RPMI7951 (cell line): ENCODE data around the gene TBC1D5. TPM values are rescaled to one million over a fixed set of nuclear protein-coding genes. Genes with fewer than 3 reads are reported as not detected.

Source experiments
- DNase-seq: peaks from one replicate; pipeline ENCODE4 v3.0.0-alpha.2; 2012; ENCODE audit warnings: low read depth
- total RNA-seq: library from RNA; depleted of rRNA; stranded (reverse); fragments of >200 nt; shearing (Covaris generic); gene quantifications from 2 replicates; pipeline ENCODE4 v1.2.3, GENCODE V29; 2014

TBC1D5 gene
- total RNA-seq, 1 experiment from 2014 or later = 78.2 TPM

DNA sequence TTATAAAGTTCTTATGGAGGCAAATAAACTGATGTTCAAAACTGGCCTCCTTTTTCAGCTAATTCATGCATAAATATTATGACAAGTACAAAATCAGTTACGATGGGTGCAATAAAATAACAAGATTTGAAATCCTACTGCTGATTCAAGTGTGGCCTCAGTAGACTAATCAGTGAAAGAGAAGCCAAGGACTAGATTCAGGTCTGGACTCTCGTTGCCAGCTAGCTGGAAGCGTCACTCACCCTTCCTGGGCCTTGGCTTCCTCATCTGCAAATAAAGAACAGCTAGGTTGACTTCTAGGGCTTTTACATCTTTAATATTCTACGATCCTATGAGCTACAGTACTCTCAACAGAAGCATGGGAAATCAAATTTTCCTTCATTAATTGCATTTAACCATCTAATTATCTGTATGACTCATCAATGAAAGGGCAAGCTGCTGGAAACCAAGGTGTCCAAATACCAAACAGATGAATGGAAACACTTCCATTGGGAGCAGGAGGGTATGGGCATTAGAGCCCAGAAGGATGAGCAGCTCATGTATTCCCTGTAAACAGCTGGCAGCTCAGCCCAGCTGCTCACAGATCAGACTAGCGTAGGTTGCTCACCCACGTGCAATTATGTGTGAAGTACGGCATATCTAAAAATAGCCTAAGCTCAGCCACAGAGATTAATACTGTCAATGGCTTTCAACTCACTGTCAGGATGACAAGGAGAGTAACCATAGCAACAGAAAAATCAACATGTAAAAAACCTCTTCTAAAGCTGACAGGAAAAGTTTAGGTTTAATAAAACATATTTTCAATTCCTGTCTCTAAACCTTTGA lies 562.8 kb downstream of the TBC1D5 start:
- peak; percentile 75 for DNase-seq

DNA sequence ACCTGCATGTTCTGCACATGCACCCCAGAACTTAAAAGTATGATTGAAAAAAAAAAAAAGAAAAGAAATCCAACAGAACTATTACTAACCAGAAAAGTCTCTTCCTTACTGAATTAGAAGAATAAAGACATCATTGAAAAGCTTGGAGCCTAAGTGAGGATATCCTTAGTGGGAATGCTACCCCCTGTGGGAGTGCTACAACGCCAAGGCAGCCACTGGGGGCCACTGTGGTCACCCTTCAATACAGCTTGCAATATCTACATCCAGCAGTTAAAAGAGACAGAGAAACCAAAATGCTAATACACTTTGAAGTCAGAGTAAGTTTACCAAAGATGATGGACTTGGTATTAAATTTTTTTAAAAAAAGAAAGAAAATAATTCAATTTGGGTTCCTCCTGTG lies 565.7 kb downstream of the TBC1D5 start:
- DNase-seq = no peak

GRCh38 chr3:17175187-17175807 lies 567.1 kb downstream of the TBC1D5 start:
- peak; percentile 86 for DNase-seq

DNA sequence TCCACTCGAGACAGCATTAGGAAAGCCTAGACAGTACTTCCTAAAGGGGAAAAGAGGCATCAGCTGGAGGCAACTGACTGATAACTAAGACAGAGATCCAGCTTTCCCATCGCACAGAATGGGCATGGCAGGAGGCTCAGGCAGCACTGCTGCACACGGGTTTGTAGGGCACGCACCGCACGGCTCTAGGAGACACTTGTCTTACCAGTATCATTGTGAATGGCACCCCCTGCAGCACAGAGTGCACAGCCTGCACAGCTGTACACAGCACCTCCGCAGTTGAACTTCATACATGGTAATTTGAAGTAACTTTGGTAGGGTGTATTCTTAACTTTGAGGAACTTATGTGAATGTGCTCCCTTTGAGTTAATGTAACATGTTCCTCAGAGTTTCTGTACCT lies 576.1 kb downstream of the TBC1D5 start:
- no peak for DNase-seq

DNA sequence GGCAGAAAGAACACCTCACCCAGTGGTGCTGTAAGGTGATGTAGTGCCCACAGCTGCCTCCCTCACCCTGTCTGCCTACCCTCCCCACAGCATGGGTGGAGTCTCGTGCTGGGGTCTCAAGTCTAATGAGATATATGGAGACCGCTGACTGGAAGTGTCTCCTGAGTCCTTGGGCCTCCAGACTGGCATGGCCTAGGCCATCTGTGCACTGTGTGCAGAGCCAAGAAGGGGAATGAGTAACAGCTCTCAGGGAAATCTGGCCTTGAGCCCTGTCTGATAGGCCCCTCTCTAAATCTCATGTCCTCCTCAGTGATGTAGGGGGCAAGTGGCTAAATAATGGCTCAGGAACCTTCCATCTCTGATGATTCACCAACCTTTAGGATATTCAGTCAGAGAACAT lies 580.3 kb downstream of the TBC1D5 start:
- DNase-seq = no peak

- no peak for DNase-seq
Measured at GRCh38 chr3:17160597-17160996, 581.8 kb downstream of the TBC1D5 start.

DNA sequence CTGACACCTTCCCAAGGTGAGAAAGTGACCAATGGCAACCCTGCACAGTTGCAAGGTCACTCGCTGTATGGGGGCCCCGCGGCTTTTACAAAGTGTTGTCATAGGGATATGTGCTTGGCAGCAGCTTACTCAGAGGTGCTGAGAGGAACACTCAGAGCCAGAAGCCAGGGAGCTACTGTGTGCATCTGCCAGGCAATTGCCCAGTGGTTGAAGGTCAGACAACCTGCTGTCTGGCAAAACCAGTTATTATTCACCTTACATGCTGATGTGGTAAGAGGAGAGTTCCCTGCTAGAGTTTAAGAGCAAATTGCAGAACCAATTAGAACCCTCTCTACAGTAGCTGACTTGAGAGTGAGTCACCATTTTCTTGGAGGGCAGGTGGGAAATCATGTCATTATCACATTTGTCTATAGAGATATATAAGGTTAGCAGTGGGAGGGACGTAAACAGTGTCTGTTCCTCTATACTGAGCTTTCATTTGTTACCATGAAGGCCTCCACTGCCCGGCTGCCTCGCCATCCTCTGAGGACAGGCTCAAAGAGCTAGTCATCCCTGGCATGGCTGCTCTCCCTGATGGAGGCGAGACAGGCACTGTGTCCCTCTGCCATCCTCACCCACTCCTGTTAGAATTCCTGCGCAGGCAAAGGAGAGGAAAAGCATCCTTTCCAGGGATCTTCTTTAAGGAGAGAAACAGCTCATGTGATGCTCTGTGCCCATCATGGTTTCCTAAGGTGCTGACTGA lies 583.3 kb downstream of the TBC1D5 start:
- no peak for DNase-seq

GRCh38 chr3:17157713-17158112 lies 584.7 kb downstream of the TBC1D5 start:
- DNase-seq = no peak

DNA sequence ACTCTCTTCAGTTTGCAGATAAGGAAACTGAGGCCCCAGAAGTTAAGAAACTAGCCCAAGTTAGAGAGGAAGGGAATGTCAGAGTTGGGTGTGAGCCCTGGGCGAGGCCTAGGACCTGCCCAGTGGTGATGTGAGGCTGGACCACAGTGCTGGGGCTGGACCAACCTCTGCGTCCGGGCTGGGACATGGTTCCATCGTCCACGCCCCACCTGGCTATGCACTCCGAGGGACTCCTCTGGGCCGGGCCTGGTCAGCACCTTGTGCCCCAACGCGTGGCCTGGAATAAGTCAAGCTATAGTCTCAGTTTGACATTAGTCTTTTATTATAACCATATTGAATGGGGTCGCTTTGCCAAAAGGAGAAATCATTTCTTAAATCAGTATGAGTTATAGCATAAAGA lies 585.6 kb downstream of the TBC1D5 start:
- no peak for DNase-seq

- DNase-seq = no peak
Measured at GRCh38 chr3:17155951-17156350, 586.5 kb downstream of the TBC1D5 start.

DNA sequence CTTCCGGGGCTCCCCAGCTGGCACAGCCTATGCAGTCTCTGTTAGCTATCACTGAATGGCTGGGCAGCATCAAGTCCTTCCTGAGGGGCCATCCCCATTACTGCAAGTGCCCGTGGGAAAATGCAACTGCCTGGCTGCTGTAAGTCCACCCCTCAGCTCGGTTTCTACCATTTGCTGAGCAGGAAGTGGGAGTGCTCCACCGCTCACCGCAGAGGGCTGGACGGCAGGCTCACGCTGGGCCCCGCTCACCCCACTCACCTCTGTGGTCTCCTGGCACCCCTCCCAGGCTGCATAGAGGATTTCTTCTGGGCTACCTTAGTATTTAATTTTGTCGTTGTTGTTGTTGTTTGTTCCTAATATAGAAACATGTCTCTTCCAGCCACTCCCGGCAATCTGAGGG lies 587.5 kb downstream of the TBC1D5 start:
- no peak for DNase-seq

GRCh38 chr3:17154221-17154620 lies 588.2 kb downstream of the TBC1D5 start:
- DNase-seq = no peak

- DNase-seq = no peak
Measured at GRCh38 chr3:17153209-17153608, 589.2 kb downstream of the TBC1D5 start.

- no peak for DNase-seq
Measured at GRCh38 chr3:17151598-17152373, 590.6 kb downstream of the TBC1D5 start.

- no peak for DNase-seq
Measured at GRCh38 chr3:17149076-17149475, 593.4 kb downstream of the TBC1D5 start.

- DNase-seq = no peak
Measured at GRCh38 chr3:17144665-17144993, 597.8 kb downstream of the TBC1D5 start.

GRCh38 chr3:17143893-17144664 lies 598.4 kb downstream of the TBC1D5 start:
- no peak for DNase-seq

DNA sequence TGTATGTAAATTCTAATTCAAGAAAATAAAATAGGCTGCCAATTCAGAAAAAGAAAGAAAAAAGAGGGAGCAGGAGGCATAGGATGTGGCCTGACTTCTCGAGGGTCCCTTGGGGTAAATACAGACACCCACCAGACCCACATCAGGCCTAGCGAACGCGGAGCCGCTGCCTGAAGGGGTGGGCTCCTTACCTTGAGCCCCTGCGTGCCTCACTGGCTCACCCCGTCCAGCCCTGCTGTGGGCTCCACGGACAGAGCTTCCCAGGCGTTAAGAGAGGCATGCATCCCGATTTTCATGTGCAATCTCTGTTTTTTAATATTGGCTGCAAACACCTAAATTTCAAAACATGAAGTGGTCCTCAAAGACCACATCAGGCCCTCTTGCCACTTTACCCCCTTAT lies 599.9 kb downstream of the TBC1D5 start:
- no peak for DNase-seq

DNA sequence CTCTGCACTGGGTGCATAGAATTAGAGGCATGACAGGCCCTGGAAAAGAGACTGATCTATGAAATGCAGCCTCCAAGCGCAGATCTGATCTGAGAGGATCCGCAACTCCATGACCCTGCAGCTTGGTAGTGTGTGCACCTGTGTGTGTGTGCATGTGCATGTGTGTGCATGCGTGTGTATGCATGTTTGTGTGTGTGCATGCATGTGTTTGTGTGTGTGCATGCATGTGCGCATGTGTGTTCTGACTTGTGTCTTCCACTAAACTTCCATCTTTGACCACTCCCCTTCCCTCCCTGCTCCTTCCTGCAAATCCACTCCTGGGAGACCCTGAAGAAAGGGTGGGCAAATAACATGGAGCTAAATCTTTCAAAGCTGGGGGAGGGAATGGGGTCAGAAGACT lies 600.7 kb downstream of the TBC1D5 start:
- DNase-seq = no peak

DNA sequence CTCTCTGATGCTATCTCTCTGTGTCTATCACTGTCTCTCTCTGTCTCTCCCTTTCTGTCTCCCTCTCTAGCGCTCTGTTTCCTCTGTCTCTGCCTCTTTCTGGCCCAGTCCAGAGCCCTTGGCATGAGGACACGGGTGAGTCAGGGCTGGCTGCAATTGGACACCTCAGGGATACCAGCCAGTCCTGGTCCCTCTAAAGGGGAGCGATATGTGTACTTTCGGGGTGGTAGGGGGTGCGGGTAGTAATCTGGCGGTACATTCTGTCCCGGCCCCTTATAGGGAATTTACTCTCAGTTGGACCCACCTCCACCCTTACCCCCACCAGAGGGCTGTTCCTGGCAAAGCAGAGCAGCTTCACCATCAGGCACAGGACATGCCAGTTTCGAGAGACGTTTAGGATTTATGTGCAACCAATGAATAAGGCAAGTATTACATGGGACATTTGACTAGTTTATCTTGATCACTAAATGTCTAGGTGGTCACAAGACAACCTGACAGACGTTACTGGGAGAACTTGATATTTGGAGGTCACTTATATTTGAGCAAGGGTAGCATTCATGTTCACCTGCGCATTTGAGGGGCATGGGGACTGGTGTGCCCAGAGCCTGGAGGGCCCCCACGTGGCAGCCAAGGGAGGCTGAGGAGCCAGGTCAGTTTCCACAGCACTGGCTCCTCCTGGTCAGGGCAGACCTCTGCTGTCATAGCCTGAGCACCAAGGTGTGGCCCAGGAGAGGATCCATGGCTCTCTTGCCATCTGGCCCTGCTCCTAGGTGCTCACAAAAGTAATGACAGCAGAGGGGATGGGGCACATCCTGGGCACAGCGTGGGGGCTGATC lies 601.5 kb downstream of the TBC1D5 start:
- DNase-seq = peak; percentile 27
